ENCODE data around the gene NAV3.
A peak's percentile ranks its signal among the peaks of the same experiment; 100 is the strongest.

The NAV3 gene

DNA sequence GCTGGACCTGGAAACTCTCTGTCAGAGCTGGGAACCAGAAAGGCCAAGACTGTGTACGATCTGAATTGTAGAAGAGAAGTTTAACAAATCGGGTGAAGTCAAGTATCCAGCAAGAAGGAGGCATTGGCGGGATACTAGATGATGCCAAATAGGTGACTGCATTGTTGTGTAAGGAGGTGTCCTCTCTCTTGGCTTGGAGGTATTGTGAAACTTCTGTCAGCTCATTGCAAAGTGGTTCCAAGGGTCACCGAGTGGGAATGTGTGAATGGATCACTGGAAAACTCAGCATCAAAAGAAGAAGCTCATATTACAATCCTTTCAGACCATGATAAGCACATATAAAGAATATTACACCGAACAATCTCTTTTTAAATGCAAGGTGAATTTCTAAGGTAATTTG lies 11.7 kb downstream of the NAV3 start:
- DNase-seq (ENCODE audit: low read depth) = no peak

DNA sequence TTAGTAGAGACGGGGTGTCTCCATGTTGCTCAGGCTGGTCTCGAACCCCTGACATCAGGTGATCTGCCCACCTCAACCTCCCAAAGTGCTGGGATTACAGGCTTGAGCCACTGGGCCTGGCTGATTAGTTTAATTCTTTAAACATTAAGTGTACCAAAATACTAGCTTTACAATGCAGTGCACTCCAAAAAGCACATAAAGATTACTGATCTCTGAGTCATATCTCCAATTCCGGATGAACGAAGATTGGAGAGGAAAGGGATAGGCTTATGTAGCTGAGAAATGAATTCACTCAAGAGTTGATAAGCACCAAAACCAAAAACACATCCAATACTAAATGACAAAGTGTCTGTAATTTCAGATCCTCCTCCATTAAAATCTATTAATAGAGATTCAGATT lies 15.1 kb downstream of the NAV3 start:
- peak; percentile 60 for DNase-seq (ENCODE audit: low read depth)

DNA sequence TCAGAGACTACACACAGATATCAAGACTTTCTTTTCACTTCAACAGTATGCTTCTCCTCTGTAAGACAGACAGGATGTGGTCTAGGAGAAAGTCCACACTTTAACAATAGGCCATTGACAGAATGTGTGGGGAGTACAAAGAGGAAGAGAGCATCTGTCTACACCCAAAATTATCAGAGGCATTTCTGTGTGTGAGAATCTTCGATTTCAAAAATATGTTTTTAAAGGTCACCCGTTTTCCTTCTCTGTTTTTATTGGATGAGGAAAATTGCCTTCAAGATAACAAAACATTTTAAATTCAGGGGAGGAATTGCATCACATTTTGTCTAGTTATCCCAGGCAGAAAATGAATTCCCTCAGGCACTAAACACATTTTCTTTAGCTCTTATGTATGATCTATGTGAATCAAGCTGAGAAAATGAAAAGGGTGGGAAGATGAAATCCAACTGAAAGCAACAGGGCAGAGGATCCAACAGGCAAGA lies 16.4 kb downstream of the NAV3 start:
- peak; percentile 42 for DNase-seq (ENCODE audit: low read depth)

DNA sequence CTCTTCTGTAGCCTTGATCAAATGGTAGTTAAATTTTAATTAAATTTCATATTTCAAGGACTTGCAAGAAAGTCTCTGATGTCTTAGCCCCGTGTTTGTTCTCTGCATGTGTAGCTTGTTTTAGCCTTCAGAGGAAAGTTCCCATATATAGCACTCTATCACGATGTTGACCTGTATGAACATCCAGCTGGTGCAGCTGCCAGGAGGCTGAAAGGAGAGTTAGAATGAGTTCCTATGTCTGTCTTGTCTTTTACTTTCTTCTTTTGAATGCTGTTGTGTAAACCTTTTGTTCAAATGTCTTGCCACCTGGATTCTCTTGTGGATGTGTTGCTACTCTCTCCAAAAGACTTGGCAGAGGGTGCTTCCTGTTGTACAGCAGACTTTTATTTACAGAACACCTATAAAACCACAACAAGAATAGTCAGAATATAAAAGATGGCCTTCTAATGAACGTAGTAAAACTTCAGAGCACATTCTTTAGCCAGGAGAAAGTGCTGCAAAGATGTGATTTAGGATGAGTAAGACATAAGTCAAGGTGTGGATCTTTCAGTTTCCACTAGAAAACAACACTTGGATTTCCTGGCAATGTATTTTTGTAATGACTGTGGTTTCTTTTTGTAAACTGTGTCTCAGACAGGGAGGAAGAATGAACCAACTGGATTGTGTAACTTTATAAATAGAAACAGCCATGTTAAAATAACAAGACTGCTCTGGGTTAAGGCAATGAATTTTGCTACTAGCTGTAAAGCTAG lies 17.2 kb downstream of the NAV3 start:
- peak; percentile 75 for DNase-seq (ENCODE audit: low read depth)

DNA sequence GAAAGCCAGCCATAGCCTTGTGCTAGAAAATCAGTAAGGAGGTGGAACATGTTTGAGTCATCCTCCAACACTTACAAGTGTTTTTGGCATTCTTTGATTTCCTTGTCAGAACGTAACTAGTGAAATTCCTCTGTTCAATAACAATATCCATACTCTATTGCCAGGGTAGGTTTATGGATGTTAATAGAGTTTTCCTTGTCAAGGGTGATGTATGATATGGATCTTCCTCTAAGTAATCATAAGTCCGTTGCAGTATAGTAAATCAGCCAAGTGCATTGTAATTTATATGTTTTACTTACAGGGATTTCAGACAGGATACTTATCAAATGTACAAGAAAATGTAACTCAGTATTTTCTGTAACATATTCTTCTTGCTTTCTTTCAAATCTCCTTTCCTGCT lies 19.4 kb downstream of the NAV3 start:
- DNase-seq (ENCODE audit: low read depth) = no peak

DNA sequence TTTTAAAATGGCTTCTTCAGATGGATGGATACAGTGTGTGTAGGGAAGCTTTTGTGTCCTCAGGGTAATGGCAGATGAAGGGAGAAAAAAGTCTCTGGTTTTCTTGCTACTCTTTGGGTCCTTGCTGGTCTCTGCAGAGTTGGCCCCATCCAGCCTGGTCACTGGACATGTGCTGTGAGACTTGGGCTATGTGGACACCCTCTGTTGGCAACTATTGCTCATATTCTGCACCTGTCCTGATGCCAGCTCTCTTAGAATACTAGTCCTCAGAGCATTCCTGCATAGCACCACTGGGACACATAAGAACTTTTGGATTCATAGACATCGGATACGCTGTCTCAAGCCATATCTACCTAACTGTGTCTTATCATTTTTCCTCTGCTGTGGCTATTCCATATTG lies 20.0 kb downstream of the NAV3 start:
- no peak for DNase-seq (ENCODE audit: low read depth)

DNA sequence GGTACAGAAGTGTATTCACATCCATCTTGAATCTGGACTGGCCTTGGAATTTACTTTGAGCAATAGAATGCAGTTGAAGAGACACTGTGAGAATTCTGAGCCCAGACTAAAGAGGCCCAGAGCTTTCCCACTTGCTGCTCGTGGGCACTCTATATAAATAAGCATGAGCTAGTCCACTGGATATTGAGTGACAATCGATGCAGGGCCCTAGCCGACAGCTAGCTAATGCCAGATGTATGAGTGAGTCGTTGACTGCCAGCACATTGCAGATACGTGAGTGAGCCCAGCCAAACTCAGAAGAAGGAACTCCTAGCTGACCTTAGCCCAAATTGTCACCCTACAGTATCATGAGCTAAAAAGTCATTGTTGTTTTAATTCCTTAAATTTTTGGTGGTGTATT lies 24.9 kb downstream of the NAV3 start:
- peak; percentile 15 for DNase-seq (ENCODE audit: low read depth)

DNA sequence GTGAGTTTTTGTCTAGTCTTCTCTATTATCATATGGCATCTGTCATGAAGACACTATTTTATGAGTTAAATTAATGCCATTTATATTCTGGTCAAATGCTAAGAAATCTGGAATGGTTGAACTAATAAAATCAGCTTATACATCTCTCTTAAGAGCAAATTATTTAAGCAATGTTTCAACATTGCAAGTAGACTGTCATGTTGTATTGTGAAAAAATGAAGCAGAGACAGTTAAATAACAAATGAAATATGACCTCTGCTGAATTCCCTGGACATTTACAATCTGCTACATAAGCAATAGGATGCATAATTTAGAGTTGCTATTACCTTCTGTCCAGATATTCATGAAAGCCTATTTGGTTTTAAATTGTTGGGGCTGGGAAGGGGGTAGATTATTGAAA lies 30.6 kb downstream of the NAV3 start:
- DNase-seq (ENCODE audit: low read depth) = no peak

DNA sequence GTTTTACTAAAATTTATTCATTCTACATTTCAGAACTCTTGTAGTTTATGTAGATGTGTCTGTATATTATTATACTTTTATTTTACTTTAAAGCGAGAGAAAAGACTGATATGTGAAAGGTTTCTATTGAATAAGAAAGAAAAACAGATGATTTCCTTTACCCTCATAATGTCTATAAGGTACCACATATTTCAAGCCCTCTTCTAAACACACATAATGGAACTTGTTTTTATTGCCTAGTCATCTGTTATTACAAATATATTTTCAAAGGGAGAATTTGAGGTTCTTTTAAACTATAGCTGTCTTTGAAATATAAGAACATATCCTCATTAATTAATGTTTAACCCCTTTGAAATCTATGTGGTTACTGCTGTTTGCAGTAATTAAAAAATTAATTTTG lies 34.5 kb downstream of the NAV3 start:
- DNase-seq (ENCODE audit: low read depth) = no peak

DNA sequence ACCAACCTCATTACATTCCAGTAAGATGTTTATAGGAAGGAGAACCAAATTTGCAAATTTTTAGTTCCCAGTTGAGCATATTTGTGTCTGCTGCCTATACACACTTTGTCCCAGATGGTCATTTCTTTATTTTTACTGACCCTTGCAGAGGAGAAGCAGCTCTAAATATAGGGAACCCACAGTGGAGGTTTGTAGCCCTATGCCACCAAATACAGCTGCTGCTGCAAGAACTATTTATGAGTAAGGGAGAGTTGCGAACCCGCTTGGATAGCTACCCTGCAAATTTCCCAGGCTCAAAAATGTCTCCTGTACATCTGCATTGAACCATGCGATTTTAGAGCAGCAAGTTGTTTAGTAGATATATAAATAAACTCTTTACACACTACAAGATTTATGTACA lies 48.2 kb downstream of the NAV3 start:
- no peak for DNase-seq (ENCODE audit: low read depth)

DNA sequence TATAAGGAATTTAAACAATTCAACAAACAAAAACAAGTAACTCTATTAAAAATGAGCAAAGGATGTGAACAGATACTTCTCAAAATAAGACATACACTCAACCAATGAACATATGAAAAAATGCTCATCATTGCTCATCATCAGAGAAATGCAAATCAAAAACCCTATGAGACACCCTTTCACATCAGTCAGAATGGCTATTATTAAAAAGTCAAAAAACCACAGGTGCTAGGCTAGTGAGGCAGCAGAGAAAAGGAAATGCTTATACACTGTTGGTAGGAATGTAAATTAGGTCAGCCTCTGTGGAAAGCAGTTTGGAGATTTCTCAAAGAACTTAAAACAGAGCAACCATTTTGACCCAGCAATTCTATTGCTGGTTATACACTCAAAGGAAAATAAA lies 52.0 kb downstream of the NAV3 start:
- no peak for DNase-seq (ENCODE audit: low read depth)

DNA sequence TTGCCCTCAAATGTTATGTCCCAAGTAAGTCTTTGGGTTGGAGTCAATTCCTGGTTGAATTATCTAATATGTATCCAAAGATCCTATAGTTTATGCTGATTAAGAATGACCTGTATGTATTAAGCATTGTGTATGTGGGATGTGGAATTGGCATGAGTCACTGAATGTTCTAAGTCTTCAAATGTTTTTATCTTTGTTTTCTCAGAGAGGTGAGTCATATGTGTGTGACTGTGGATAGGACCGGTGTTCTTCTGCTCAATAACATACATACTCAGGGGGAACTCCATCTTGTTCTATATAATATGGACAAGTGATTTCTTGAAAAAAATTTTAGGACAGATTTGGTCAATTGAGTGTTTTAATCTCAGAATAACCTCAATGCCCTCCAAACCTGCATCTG lies 57.9 kb downstream of the NAV3 start:
- DNase-seq (ENCODE audit: low read depth) = peak; percentile 86

DNA sequence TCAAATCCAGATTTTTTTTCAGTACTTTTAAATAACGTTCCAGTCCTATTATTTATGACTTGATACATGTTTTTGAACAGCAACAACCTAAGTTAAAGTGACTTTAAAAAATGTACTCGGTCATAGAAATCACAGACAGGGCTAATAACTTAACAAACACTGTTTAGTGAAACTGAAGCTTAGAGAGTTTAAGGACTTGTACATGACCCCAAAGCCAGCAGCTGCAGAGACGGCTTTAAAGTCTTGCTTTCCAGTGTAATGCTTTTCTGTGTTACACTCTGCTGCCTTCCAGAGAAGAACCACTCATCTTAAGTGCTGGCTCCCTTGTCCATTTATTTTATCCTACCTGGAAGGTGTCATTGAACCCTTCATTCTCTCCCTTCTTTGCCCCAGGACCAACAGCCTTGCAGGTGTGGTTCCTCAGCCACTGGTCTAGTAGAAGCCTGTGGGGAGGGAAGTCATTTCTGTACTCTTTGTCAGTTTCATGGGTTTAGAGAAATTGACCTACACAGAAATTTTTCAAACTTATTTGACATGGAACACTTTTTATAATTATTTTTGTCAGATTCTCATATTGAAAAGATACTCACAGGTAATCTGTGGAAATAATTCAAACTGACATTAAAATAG lies 60.9 kb downstream of the NAV3 start:
- no peak for DNase-seq (ENCODE audit: low read depth)

DNA sequence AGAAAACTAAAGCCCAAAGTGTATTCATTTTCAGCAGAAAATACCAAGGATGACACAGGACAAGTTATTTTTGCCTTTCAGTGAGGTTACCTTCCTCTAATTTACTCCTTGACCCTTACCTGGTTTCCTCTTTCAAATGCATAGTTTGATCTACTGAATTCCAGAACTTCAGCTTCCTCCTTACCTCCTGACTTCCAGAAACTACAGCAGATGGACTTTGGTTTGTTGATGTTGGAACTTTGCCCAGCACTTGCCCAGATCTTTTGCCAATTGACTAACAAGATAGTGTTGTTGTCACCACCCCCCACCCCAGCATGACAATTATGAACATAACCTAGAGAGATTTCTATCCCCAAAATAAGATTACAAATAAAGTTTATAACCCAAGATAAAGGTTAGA lies 63.2 kb downstream of the NAV3 start:
- DNase-seq (ENCODE audit: low read depth) = no peak

DNA sequence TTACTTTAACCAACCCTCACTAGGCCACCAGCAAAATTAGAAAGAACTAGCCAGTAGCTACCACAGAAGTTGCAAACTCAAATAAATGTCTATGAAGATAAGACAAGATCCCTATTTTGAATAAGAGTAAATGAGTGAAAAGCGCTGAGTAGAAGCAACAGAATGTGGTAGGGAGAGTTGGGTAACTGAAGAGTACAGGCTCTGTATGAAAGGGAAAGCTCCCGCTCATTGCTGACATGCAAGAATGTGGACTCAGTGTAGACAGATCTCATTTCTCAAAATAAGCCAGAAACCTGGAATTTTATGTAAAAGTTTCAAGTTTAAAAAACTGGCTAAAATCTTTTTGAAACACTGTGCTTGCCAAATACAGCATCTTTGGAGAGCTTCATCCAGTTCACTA lies 63.9 kb downstream of the NAV3 start:
- DNase-seq (ENCODE audit: low read depth) = no peak

DNA sequence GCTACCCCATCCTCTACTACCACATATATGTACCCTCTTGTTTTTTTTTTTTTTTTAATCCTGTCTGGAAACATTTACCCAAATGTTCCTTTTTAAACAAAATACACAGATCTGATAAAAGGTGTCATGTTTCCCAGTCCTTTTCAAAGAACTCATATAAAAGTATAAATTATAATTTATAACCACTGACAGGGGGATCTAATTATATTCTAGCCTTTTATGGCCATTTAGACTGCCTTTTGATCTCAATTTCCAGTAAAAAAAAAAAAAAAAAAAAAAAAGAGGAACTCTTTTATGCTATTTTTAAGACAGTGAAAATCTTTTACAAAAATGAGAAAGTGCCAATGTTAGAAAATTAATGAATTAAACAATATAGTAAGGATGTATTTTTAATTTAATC lies 65.0 kb downstream of the NAV3 start:
- no peak for DNase-seq (ENCODE audit: low read depth)

DNA sequence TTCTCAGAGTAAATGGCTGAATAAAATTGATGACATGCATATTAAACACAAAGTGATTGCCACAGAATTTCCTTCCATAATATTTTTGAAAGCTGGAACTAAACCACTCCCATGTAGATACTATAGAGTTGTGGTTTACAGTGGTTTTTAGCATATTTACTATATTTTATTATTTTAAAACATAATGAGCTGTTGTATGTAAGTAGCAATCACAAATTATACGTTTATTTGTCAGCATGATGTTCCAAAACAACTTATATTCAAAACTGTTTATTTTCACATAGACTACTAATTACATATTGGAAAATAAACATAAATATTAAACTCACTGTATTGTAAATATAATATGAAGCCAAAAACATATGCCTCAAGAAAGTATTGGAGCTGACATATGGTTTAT lies 77.2 kb downstream of the NAV3 start:
- no peak for DNase-seq (ENCODE audit: low read depth)

DNA sequence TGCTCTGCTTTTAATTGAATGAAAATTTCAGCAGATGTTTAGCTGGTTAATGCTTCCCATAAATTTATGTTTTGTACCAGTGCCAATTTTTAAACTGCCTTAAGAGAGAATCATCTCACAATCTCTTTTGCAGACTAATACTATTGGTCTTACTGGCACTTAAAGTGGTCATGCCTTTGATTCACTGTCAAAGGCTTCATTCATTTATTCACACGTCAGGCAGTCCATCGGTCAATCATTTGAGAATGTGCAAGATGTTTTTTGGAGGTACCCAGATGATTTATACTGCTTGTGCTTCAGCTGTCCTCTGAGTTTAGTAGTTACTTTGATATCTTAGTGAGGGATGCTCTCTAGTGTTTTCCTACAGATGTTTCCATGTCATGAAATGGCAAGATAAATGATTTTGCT lies 83.4 kb downstream of the NAV3 start:
- no peak for DNase-seq (ENCODE audit: low read depth)

DNA sequence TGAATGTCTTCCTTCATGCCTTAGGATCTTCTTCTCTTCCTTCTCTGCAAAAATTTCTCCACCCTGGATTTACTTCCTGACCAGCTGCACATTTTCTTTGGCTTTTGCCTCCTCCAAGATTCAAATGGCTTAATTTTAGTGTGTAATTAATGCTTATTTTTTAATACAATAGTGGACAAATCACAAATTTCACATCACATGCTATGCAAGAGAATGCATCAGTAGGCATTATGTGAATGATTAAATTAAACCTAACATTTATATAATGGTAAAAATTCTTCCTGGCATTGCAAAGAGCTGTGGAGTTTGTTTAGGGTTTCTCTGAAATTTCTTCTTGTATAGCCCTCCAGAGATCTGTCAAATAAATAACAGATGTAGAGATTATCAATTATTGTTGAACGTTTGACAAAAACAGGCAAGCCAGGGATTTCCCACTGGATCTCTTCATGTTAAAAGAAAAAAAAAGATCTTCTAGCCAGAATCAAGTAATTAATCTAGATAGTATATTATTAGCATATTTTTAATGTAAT lies 84.4 kb downstream of the NAV3 start:
- DNase-seq (ENCODE audit: low read depth) = no peak

DNA sequence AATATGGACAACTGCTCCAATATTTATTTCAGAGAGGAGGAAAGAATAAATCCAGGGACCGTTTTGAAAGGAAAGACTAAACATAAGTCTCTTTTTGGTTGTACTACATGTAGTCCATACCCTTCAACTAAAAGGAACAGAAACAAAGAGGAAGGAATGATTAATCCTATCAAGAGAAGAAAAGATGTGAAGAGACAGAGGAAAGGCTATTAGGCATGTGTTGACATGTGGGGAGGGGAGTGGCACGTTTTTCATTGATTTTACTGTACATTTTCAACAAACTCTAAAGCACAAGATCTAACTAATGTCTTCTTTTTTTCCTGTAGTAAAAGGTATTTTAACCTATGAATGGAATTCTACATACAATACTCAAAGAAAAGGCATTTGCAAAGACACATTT lies 85.6 kb downstream of the NAV3 start:
- no peak for DNase-seq (ENCODE audit: low read depth)

DNA sequence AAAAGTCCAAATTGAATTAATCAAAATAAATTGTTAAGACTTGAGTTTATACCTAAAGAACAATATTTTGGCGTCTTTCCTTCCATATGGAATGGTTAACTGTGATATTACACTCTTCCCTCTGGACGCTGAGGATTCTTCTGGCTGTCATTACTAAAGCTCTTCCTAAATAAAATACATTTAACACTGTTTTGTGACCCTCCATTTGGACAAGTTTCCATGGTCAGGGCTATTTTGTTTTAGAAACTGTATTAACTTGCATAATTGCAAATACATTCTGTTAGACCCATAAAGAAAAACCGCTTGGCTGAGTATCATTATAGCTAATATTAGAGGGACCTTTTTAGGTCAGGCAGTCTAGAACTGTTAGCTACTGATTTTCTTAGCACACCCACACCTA lies 87.4 kb downstream of the NAV3 start:
- DNase-seq (ENCODE audit: low read depth) = no peak

DNA sequence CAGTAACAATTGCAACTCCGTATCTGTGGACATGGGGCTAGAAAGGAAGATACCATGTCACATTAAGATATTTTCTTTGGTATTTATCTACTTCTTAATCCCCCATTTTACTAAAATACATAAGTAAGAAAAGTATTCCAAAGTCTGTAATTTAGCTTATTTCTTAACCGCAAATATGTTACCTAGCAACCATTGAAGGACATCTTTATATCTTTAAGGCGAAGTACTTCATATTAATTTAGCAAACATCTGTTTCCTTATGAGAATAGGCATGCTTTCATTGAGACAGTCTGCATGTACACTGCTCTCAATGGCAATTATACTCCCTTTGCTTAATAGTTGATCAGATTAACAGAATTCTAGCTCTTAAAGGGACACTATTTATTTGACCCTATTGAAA lies 88.8 kb downstream of the NAV3 start:
- DNase-seq (ENCODE audit: low read depth) = no peak

DNA sequence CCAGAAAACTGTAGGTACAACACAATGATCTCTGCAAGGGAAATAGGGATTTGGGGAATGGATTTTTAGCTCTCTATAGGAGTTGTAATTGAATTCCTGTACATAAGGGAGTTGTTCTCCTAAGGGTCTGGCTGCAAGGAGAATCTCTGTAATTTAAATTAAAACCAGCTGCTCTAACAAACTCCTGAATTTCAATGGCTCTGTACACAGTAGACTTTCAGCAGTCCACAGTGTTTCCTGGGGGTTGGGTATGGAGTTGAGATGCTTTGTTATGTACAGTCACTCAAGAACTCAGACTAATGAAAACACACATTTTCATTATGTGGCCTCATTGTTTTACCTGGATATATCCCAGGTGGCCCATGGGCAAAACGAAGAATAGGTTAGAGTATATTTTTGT lies 93.2 kb downstream of the NAV3 start:
- DNase-seq (ENCODE audit: low read depth) = no peak

DNA sequence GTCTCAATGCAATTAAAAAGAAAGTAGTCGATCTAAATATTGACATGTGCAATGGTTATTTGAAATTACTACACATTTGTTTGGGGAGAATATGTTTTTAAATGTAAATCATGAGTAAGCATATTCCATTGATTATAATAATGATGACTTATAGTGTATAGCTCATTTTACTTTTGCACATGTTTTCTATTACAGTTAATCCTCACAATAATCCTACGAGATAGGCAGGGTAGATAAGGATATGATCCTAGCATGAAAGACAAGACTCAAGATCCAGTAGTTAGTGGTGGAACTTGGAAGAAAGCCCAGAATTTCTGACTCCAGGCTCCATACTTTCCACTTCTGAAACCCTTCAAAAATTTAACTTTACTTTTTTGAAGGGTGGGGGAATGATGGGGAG lies 94.0 kb downstream of the NAV3 start:
- no peak for DNase-seq (ENCODE audit: low read depth)

Measured in ELR (cell line).